Breast epithelium (tissue), 3 donors: ENCODE results near the gene IFT52.

Experiments
- POLR2AphosphoS5 ChIP-seq, 3 donors: sonication (generic); formaldehyde crosslinking; IDR thresholded peaks; one replicate each; pipeline ENCODE4 v1.6.1; 2017; ENCODE audit warnings: antibody characterized with exemption in 3 of 3
- TF ChIP-seq, protein P1 (sequence below), 3 donors: fragments of 450-650 bp; IDR thresholded peaks; one replicate each; pipeline ENCODE4 v1.5.1; 2016 to 2017; ENCODE audit warnings: antibody characterized with exemption in 3 of 3, mild to moderate bottlenecking in 3 of 3, moderate library complexity in 3 of 3

DNA sequence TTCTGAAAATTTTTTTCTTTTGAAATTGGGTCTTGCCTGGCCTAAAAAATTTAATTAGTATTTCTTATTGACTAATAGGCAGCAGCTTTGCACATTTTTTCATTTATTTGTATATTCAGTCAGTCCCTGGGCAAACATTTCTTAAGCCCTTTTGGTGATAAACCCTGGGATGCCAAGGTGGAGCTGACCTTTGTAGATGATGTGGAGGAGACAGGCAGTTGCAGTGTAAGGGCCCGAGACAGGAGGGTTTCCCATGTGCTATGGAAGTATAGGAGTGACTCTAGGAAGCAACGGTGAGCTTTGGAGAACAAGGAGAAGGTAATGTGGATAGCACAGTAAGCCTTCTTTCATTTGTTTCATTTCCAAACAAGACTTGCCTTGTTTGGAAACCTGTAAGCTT is 79.7 kb downstream of the IFT52 start:
- TF ChIP-seq, protein P1, sequence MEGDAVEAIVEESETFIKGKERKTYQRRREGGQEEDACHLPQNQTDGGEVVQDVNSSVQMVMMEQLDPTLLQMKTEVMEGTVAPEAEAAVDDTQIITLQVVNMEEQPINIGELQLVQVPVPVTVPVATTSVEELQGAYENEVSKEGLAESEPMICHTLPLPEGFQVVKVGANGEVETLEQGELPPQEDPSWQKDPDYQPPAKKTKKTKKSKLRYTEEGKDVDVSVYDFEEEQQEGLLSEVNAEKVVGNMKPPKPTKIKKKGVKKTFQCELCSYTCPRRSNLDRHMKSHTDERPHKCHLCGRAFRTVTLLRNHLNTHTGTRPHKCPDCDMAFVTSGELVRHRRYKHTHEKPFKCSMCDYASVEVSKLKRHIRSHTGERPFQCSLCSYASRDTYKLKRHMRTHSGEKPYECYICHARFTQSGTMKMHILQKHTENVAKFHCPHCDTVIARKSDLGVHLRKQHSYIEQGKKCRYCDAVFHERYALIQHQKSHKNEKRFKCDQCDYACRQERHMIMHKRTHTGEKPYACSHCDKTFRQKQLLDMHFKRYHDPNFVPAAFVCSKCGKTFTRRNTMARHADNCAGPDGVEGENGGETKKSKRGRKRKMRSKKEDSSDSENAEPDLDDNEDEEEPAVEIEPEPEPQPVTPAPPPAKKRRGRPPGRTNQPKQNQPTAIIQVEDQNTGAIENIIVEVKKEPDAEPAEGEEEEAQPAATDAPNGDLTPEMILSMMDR (IDR thresholded peaks at IDR 0.05): no peak
- TF ChIP-seq POLR2AphosphoS5 (IDR thresholded peaks at IDR 0.05): no peak
